COLO829 (cell line): ENCODE results near the gene ACSL3.
A peak's percentile ranks its signal among the peaks of the same experiment; 100 is the strongest.
"Not testable (repeated sequence)": the region's sequence is repeated elsewhere in the genome, so short reads cannot be mapped to it uniquely, and the experiment has no call there.

ENCODE experiments used
- DNase-seq: peaks from one replicate; pipeline ENCODE4 v3.0.0; 2012; ENCODE audit warnings: low spot score

The ACSL3 gene

GRCh38 chr2:222912117-222912516 lies 51.3 kb downstream of the ACSL3 start:
- no peak for DNase-seq

DNA sequence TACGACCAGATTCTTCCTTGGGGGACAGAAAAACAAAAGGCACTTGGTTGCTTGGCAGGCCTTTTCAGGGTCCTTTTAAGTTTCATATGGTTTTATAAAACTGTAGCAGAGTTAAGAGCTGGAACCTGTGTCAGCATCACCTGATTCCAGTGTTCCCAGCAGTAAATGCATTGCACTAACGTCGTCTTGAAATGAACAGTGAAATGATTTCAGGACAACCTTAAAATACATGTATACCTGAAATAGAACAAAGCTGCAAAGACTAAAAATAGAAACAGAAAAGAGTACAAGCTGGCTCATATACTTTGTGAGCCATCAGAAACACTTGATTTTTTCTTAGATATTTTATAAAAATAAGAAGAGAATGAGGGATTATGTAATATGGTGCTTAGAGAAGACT lies 51.9 kb downstream of the ACSL3 start:
- no peak for DNase-seq

DNA sequence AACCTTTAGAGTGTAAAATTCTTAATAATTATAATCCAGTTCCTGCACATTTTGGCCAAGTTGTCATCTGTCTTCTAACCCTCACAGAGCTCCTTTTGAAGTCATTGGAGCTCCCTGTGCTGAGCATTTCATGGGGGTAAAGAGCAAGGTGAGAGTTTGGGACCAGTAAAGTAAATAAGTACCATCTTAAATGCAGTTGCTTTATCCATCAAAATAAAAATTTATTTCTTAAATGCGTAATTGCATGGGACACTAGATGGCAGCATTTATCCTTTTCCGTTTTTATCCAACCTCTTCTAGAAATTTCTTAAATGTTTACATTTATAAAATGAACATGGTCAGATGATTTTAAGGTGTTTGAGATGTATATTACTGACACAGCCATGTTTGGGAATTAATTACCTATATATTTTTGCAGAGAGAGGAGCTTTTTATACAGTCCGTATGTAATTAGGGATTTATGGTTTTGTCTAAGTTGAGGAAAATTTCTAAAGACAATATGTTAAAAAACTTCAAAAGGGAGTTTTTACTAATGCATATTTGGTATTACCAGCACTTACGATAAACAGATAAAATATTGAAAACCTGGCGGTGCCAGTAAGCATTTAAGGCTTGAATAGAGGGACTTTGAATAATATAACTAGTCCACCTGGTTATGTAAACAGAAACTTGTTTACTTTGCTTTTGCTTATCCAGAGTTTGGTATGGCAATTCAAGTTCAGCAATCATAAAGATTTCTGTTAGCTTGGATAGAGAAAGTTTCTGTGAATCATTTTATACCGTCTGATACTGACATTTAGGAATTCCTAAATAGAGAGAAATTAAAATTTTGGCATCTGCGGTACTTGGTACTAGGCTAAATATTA lies 54.5 kb downstream of the ACSL3 start:
- no peak for DNase-seq

DNA sequence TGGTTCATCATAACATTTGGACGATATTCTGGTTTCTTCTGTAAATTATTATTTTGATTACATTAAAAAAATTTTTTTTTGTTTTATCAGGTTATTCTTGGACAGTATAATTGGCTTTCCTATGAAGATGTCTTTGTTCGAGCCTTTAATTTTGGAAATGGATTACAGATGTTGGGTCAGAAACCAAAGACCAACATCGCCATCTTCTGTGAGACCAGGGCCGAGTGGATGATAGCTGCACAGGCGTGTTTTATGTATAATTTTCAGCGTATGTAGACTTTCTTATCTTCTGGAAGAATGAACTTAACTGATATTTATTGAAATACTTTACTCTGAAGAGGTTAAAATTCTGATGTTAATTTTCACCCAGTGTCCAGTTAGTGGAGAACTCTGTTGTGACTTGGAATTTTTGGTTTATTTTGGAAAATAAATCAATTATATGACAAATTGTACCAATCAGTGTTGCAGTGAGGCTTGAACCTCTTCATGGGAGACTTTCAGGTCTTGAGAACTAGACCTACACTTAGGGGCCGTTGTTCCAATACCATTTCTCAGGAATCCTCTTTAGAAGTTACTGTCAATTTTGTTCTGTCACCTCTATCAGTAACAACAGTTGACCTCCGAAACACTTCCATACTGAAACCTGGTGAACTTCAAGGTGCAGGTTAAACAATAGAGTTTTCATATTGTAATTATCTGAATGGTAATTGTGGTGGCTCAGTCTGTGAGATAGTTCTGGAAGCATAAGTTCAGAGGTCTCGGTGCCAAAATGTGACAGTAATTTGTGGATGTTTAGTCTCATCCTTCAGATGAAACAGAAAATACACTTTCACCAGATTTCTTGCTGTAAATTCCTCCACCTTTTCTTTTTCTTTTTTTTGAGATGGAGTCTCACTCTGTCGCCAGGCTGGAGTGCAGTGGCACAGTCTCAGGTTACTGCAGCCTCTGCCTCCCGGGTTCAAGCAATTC lies 55.7 kb downstream of the ACSL3 start:
- no peak for DNase-seq

DNA sequence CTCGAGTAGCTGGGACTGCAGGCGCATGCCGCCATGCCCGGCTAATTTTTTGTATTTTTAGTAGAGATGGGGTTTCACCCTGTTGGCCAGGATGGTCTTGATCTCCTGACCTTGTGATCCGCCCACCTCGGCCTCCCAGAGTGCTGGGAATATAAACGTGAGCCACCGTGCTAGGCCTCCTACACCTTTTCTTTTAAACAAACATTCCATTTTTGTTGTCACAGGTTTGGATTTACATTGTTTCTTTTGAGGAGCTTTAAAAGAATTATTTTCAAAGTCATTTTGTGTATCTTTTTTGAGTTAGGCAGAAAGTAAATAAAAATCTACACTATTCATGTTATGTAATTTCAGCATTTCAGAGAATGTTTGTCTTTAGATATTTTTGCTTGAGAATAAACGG lies 56.4 kb downstream of the ACSL3 start:
- not testable (repeated sequence) for DNase-seq

DNA sequence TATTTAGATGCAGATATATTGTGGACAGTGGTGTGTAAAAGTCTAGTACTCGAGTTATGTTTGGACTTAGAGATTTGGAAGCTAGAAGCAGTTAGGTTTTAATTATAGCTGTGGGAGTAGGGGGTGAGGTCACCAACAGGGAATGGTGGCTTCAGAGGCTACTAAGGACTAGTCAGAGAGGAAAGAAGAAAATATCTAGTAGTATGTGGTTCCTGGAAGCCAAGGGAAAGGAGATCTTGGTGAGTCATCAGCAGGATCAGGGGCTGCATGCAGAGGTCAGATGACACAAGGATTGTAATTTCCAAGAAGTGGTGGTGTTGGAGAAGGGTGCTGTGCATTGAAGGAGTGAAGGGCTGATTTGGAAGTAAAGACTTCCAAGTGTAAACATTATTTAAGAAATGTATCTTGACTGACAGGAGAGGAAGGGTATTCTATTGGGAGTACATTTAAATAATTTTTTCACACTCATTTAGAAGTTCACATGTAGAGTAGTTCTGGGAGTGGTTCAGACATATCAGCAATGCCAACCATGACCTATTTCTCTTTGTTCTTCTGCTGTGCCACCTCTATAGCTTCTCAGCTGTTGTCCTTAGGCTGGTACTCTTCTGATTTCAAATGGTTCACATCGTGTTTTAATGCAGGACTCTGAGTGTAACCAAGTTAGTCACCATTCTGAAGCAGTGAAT lies 59.1 kb downstream of the ACSL3 start:
- DNase-seq, result peak; percentile 79

DNA sequence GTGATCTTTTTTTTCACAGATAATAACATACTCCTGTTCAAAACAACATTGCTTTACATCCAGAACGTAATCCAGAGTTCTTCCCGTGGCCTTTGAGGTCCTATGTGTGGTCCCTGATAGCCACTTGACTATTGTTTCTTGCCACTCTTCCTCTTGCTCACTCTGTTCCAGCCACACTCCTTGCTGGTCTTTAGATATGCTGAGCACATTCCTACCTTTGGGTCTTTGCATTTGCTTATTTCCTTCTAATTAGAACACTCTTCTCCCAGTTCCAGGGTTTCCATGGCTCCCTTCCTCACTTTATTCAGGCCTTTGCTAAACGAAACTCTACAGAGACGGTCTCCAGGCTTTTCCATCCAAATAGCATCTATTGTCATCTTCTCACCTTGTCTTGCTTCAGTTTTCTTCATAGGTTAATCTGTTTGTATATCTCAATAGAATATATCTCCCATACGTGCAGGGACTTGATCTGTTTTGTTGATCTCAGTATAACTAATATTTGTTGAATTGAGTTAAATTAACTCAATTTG lies 59.9 kb downstream of the ACSL3 start:
- DNase-seq, result no peak

- no peak for DNase-seq
Observed at GRCh38 chr2:222922019-222922800, 61.4 kb downstream of the ACSL3 start.

- no peak for DNase-seq
Observed at GRCh38 chr2:222926915-222927314, 66.1 kb downstream of the ACSL3 start.

DNA sequence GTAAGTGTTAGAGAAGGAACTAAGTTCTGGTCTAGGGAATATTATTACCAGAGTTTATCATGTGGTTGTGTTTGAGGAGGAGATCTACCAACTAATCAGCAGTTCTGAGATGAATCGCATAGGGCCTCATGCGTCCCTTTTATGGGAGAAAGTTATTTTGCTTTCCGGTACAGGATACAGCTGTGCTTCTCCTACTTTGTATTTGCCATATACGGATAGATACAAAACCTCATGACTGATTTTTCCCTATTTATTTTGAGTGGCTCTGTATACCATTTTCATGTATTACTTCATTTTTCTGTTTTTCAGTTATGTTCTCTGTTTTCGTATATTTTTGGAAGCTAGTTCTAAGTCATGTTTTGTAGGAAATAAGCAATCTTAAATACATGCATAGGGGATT lies 66.8 kb downstream of the ACSL3 start:
- DNase-seq, result no peak

- no peak for DNase-seq
Observed at GRCh38 chr2:222928335-222928734, 67.5 kb downstream of the ACSL3 start.

GRCh38 chr2:222930862-222931261 lies 70.0 kb downstream of the ACSL3 start:
- no peak for DNase-seq

GRCh38 chr2:222931659-222932058 lies 70.8 kb downstream of the ACSL3 start:
- no peak for DNase-seq

DNA sequence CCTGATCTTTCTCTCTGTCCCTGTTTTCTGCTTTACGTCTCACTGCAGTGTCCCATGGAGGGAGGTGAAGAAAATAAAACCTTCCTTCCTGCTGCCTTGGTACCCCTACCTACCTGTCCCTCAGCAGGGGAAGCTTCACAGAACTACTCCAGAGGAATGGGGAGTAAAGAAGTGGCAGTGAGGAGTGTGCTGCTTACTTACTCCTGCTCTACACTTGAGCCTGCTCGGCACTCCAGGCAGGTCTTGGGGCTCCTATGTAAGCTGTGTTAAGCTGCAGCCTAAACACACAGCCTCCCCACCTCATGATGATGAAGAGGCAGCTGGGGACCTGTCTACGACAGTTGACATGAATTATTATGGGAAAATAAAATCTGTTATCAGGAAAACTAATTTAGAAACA lies 72.6 kb downstream of the ACSL3 start:
- DNase-seq, result no peak

GRCh38 chr2:222935688-222936298 lies 75.0 kb downstream of the ACSL3 start:
- DNase-seq, result no peak

GRCh38 chr2:222936705-222937104 lies 75.9 kb downstream of the ACSL3 start:
- DNase-seq, result no peak

DNA sequence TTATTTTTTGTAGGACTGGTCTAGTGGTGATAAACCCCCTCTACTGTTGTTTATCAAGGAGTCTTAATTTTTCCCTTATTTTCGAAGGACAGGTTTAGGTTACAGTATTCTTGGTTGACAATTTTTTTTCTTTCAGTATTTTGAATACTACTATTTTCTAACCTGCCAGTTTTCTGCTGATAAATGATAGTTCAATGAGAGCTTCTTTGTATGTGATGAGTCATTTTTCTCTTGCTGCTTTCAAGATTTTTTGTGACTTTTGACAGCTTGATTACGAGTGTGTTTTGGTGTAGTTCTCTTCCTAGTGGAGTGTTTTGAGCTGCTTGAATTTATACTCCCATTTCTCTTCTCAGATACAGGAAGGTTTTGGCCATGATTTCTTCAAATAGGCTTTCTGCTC lies 77.5 kb downstream of the ACSL3 start:
- DNase-seq, result no peak

- DNase-seq, result peak; percentile 26
Observed at GRCh38 chr2:222939208-222939856, 78.5 kb downstream of the ACSL3 start.

DNA sequence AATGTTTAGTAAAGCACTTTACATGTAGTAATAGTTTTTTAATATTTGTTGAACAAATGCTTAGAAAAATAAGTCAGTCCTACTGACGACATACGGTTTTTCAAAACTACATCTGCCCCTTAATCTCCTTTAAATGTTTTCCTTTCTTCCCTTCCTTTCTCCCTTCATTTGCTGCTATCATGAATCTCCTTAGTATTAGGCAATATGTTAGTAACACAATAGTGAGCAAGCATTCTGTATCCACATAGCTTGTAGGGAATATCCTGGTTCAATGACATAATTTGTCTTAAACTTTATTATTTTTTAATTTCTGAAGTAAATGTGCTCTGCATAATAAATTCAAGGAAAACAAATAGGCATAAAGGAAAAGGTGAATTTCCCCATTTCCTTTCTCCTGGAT lies 79.1 kb downstream of the ACSL3 start:
- DNase-seq, result no peak

DNA sequence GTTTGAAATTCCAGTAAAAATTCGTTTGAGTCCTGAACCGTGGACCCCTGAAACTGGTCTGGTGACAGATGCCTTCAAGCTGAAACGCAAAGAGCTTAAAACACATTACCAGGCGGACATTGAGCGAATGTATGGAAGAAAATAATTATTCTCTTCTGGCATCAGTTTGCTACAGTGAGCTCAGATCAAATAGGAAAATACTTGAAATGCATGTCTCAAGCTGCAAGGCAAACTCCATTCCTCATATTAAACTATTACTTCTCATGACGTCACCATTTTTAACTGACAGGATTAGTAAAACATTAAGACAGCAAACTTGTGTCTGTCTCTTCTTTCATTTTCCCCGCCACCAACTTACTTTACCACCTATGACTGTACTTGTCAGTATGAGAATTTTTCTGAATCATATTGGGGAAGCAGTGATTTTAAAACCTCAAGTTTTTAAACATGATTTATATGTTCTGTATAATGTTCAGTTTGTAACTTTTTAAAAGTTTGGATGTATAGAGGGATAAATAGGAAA lies 80.7 kb downstream of the ACSL3 start:
- no peak for DNase-seq
